B cell (primary cell): Measurements from ENCODE around the gene ABCF3. TPM values are rescaled to one million over a fixed set of nuclear protein-coding genes. Genes with fewer than 3 reads are reported as not detected.
A peak's percentile ranks its signal among the peaks of the same experiment; 100 is the strongest.

ENCODE experiments used
- ATAC-seq: fragments of 200-7000 bp; cut with Tn5 transposase; one replicate; pipeline ENCODE4 v1.10.0; 2021; ENCODE audit warnings: low read depth, mild to moderate bottlenecking, moderate number of reproducible peaks, moderate library complexity
- CTCF ChIA-PET: fragments of 350-600 bp; sonication (Branson Sonifier 250); formaldehyde crosslinking; loops from one replicate; lab custom pipeline; 2021; ENCODE audit warnings: antibody characterized with exemption, inconsistent platforms; lab: Charles Lee
- POLR2A ChIA-PET: fragments of 350-600 bp; sonication (Branson Sonifier 250); formaldehyde crosslinking; loops from one replicate; lab custom pipeline; 2021; ENCODE audit warnings: antibody characterized with exemption; lab: Charles Lee
- DNase-seq: peaks from one replicate; pipeline ENCODE4 v3.0.0; 2013
- H2AFZ ChIP-seq: 2 replicates; pipeline ENCODE4 v1.6.1; 2012; ENCODE audit warnings: mild to moderate bottlenecking, low read depth, low read length; ENCODE audit not compliant: insufficient read depth, poor library complexity, severe bottlenecking
- H3K27ac ChIP-seq, 2 donors: 1 replicate in 1 of 2; 2 replicates in 1 of 2; pipeline ENCODE4 v1.5.1; 2012 to 2013; ENCODE audit warnings: low read length in 2 of 2, mild to moderate bottlenecking in 2 of 2, moderate library complexity in 1 of 2
- H3K27me3 ChIP-seq, 4 experiments: fragments of 200-600 bp in 1 of 4; sonication (generic) in 1 of 4; replicated peaks in 1 of 4; 1 replicate in 2 of 4; 2 replicates in 2 of 4; pipeline versions ENCODE4 v1.6.1 to v1.7.0; 2013 to 2016; ENCODE audit warnings: low read length in 3 of 4, mild to moderate bottlenecking in 2 of 4, mixed read lengths in 1 of 4, moderate library complexity in 1 of 4; ENCODE audit not compliant: insufficient read depth in 4 of 4, control insufficient read depth in 3 of 4; ENCODE audit errors: control extremely low read depth in 1 of 4
- H3K36me3 ChIP-seq, 2 experiments: replicated peaks in 1 of 2; 1 replicate in 1 of 2; 2 replicates in 1 of 2; pipeline versions ENCODE4 v1.6.1 to v1.7.1; 2013; ENCODE audit warnings: low read length in 1 of 2; ENCODE audit not compliant: insufficient read depth in 2 of 2, control insufficient read depth in 1 of 2; ENCODE audit errors: control extremely low read depth in 1 of 2, extremely low read depth in 1 of 2
- H3K4me1 ChIP-seq, 2 donors: fragments of 200-600 bp in 1 of 2; sonication (generic) in 1 of 2; 1 replicate in 1 of 2; 2 replicates in 1 of 2; pipeline versions ENCODE4 v1.5.1 to v1.6.1; 2013 to 2017; ENCODE audit warnings: low read length in 2 of 2; ENCODE audit not compliant: control insufficient read depth in 2 of 2, insufficient read depth in 2 of 2
- H3K4me2 ChIP-seq: replicated peaks from 2 replicates; pipeline ENCODE3; 2012; ENCODE audit warnings: mild to moderate bottlenecking, low read depth, low read length; ENCODE audit not compliant: poor library complexity, severe bottlenecking
- H3K4me3 ChIP-seq, 5 experiments: fragments of 200-600 bp in 1 of 5; sonication (generic) in 1 of 5; 1 replicate in 3 of 5; 2 replicates in 2 of 5; pipeline versions ENCODE4 v1.5.1 to v1.7.0; 2011 to 2016; ENCODE audit warnings: low read length in 4 of 5, mild to moderate bottlenecking in 4 of 5, low read depth in 2 of 5, control low read depth in 1 of 5, moderate library complexity in 1 of 5; ENCODE audit not compliant: insufficient read depth in 1 of 5; ENCODE audit errors: control extremely low read depth in 1 of 5, extremely low read depth in 1 of 5
- H3K79me2 ChIP-seq: fragments of 200-600 bp; sonication (generic); one replicate; pipeline ENCODE4 v1.6.0; 2016; ENCODE audit warnings: low read length; ENCODE audit not compliant: control insufficient read depth, insufficient read depth
- H3K9ac ChIP-seq: fragments of 200-600 bp; sonication (generic); 2 replicates; pipeline ENCODE4 v1.6.1; 2017; ENCODE audit warnings: mild to moderate bottlenecking, low read length, moderate library complexity
- H3K9me3 ChIP-seq, 3 donors: one replicate each; pipeline versions ENCODE4 v1.6.1 to v1.7.1; 2013; ENCODE audit warnings: low read length in 2 of 3; ENCODE audit not compliant: control insufficient read depth in 2 of 3, insufficient read depth in 1 of 3; ENCODE audit errors: control extremely low read depth in 1 of 3
- H4K20me1 ChIP-seq: 2 replicates; pipeline ENCODE4 v1.6.0; 2012; ENCODE audit warnings: mild to moderate bottlenecking, low read length; ENCODE audit not compliant: insufficient read depth, control insufficient read depth, poor library complexity, severe bottlenecking
- H3K27ac Mint-ChIP-seq: one replicate; pipeline ENCODE4 v1.8.0; 2021; ENCODE audit warnings: mixed read lengths
- H3K27me3 Mint-ChIP-seq: one replicate; pipeline ENCODE4 v1.8.0; 2021; ENCODE audit warnings: mixed read lengths
- H3K4me1 Mint-ChIP-seq: one replicate; pipeline ENCODE4 v1.8.0; 2021; ENCODE audit warnings: mixed read lengths
- H3K4me3 Mint-ChIP-seq: one replicate; pipeline ENCODE4 v1.8.0; 2021; ENCODE audit warnings: mixed read lengths
- H3K9me3 Mint-ChIP-seq: one replicate; pipeline ENCODE4 v1.8.0; 2022; ENCODE audit warnings: mixed read lengths; ENCODE audit not compliant: insufficient read depth
- EZH2 ChIP-seq: IDR thresholded peaks from 2 replicates; pipeline ENCODE4 v1.6.1; 2012; ENCODE audit warnings: borderline replicate concordance, low read depth, mild to moderate bottlenecking, moderate library complexity, low read length; ENCODE audit not compliant: insufficient read depth, poor library complexity, severe bottlenecking
- WGBS: methylation state at CpG from one replicate; pipeline ENCODE4 v1.1.5; 2013; ENCODE audit warnings: missing lambda C conversion rate; ENCODE audit not compliant: insufficient coverage; 5-methylcytosine and 5-hydroxymethylcytosine counted together
- intact Hi-C: fragments of 100-400 bp; cut with micrococcal nuclease; formaldehyde crosslinking; loops from one replicate; pipeline ENCODE4 v1.10.0; 2022
- polyA plus RNA-seq: library from polyadenylated mRNA; depleted of rRNA; stranded (reverse); fragments of >200 nt; gene quantifications from 2 replicates; pipeline ENCODE4 v1.2.3, GENCODE V29; 2012
- total RNA-seq, 2 donors: library from RNA; stranded (reverse); fragments of 120-200 nt in 1 of 2; gene quantifications; 1 replicate in 1 of 2; 2 replicates in 1 of 2; pipeline versions ENCODE4 v1.2.3 to v1.2.4, GENCODE V29; 2013 to 2022
- TF ChIP-seq, protein P1 (sequence below): fragments of 200-600 bp; IDR thresholded peaks from one replicate; pipeline ENCODE4 v1.8.0; 2022; ENCODE audit warnings: antibody characterized with exemption, mild to moderate bottlenecking

The ABCF3 gene
- total and polyA plus RNA-seq, 2 donors (not counting 1 experiment from before 2014, with no cell fraction given), result 74.0 to 115 TPM

DNA sequence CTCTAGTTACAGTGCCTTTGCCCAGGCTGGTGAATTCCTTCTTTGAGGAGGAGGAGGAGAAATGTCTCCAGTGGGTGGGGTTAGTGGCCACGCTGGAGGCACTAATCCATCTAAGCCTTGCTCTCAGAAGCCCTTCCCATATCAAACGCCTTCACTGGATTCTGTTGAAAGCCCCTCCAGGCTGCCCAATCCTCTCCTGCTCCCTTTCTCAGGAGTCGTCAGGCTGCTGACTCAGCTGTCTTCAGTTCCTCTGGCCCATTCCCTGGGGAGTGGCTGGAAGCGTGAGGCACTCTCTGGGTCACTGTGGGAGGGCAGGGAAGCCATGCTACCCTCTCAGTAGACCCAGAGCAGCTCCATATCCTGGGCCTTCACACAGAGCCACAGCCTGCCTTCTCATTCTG, 8.7 kb upstream of the ABCF3 start:
- Mint-ChIP-seq H3K4me3 (peak overlapping the region; percentile 93), H3K4me1 (peaks cover 37% of the 10 kb centered on the region), H3K9me3 (no peaks in the 10 kb centered on the region), H3K27me3 (no peaks in the 10 kb centered on the region), H3K27ac (no peak overlapping the region)
- peaks cover 23 to 34% of the 10 kb centered on the region in 2 donors for H3K4me1 ChIP-seq
- peaks cover 42% of the 10 kb centered on the region for H3K79me2 ChIP-seq
- H4K20me1 ChIP-seq, result peaks cover 15% of the 10 kb centered on the region
- H3K9ac ChIP-seq, result no peak overlapping the region
- no peak overlapping the region for H2AFZ ChIP-seq
- 7% methylated on average over 2 of the region's 4 CpGs for WGBS
- DNase-seq (no peak), ATAC-seq (no peak)
- H3K9me3 ChIP-seq, result no peaks in the 10 kb centered on the region
- no peak for TF ChIP-seq EZH2
- TF ChIP-seq, protein P1, sequence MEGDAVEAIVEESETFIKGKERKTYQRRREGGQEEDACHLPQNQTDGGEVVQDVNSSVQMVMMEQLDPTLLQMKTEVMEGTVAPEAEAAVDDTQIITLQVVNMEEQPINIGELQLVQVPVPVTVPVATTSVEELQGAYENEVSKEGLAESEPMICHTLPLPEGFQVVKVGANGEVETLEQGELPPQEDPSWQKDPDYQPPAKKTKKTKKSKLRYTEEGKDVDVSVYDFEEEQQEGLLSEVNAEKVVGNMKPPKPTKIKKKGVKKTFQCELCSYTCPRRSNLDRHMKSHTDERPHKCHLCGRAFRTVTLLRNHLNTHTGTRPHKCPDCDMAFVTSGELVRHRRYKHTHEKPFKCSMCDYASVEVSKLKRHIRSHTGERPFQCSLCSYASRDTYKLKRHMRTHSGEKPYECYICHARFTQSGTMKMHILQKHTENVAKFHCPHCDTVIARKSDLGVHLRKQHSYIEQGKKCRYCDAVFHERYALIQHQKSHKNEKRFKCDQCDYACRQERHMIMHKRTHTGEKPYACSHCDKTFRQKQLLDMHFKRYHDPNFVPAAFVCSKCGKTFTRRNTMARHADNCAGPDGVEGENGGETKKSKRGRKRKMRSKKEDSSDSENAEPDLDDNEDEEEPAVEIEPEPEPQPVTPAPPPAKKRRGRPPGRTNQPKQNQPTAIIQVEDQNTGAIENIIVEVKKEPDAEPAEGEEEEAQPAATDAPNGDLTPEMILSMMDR, result no peak
- H3K4me3 ChIP-seq, result no peak overlapping the region
- H3K4me2 ChIP-seq, result no peak overlapping the region
- POLR2A ChIA-PET, result interaction anchor here (1.6 kb wide), 1 partner anchor 8 kb away, joined by 3 read pairs; the partner anchor contains the start of gene ABCF3
- intact Hi-C loops, result no loop called here
- H3K36me3 ChIP-seq, result peaks cover 6 to 50% of the 10 kb centered on the region in 2 experiments
- H3K27ac ChIP-seq, result no peak overlapping the region
- no peaks in the 10 kb centered on the region for H3K27me3 ChIP-seq
- CTCF ChIA-PET, result interaction anchor here (0.9 to 1.2 kb wide), 2 partner anchors 26 to 50 kb away, joined by 3 read pairs; no protein-coding TSS in a partner anchor

DNA sequence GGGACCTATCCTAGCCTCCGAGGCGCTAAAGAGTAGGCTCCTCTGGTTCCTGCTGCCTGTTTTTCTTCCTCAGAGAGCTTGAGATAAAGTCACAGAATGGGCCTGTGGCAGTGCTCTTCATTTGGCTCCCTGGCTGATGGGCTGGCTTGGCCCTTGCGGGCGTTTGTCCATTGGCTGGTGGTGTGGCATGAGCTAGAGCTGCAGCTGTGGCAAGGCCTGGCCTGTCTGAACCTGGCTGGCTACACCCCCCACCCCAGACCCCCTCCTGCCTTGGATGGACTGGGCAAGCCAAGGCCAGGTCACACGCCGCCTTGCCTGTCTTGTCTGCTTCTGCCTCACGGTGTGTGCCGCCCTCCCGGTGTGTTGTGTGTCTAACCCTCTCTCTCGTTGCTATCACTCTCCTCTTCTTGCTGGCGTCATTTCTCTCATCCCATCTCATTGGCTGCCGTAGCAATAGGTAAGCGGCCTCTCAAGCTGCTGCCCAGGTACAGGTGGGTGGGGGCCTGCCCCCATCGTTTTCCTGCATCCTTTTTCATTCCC, 8.2 kb upstream of the ABCF3 start:
- Mint-ChIP-seq H3K9me3 (no peaks in the 10 kb centered on the region), H3K4me1 (peaks cover 37% of the 10 kb centered on the region), H3K27ac (no peak overlapping the region), H3K27me3 (no peaks in the 10 kb centered on the region), H3K4me3 (no peak overlapping the region)
- Histone ChIP-seq H3K79me2 (peaks cover 42% of the 10 kb centered on the region), H4K20me1 (peaks cover 15% of the 10 kb centered on the region), H3K36me3 (peaks cover 6 to 55% of the 10 kb centered on the region in 2 experiments), H3K4me2 (no peak overlapping the region), H3K4me3 (no peak overlapping the region), H3K9me3 (no peaks in the 10 kb centered on the region), H2AFZ (no peak overlapping the region), H3K9ac (no peak overlapping the region), H3K4me1 (peaks cover 23 to 34% of the 10 kb centered on the region in 2 donors), H3K27ac (no peak overlapping the region), H3K27me3 (no peaks in the 10 kb centered on the region)
- TF ChIP-seq, protein P1, result no peak
- TF ChIP-seq EZH2, result no peak
- intact Hi-C loops, result no loop called here
- ATAC-seq, result no peak
- DNase-seq, result no peak
- ChIA-PET POLR2A (interaction anchor here (1.6 kb wide), 1 partner anchor 8 kb away, joined by 3 read pairs; the partner anchor contains the start of gene ABCF3), CTCF (no interaction called here)
- 97% methylated on average over 14 of the region's 14 CpGs for WGBS
